HG02588 (cell line): ENCODE results near the gene TMEM176B.

Source experiments
- ATAC-seq: cut with Tn5 transposase; IDR thresholded peaks from one replicate; pipeline ENCODE4 v1.9.1; 2021; ENCODE audit warnings: mild to moderate bottlenecking, moderate library complexity; ENCODE audit not compliant: unreplicated experiment

Gene TMEM176B

DNA sequence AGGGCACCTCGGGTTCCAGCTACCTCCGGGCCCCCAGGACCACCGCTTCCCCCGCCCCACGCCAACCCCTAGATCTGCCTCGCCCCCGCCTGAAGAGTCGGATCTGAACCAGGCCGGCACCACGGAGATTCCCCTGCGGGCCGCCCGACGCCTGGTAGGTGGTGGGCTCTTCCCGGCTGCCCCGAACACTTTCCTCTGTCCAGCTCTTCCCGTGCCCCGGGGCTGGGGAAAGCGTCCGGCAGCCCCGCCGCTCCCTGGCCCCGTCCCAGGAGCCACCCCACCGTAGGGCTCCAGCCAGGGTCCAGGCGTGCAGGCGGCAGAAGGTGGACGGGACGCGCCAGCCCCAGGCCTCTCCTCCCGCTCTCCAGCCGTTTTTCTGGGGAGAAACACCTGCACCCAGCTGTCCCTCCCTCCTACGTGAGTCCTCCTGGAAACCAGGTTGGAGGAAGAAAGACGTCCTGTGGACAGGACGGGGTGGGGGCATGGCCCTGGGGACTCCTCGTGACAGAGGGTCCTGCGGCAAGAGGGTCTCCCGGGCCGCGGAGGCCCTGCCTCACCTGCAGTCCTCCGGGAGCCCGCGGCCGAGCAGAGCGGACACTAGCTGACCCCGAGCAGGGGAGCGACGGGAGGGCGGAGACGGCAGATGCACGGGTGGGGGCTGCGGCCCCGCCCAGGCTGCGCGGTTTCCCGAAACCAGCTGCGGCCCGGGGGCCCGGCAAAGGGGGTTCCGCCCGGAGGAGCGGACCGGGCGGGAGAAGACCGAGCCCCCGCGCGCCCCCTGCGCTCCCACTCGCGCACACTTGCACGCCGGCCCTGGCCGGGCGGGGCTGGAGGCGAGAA is at the start of gene TMEM176B:
Gene TMEM176B, minus strand, starts transcription at position 624 of the 840 bp plus-strand sequence. CDS start 3,795 bp downstream, outside the sequence.
- ATAC-seq, result no peak

DNA sequence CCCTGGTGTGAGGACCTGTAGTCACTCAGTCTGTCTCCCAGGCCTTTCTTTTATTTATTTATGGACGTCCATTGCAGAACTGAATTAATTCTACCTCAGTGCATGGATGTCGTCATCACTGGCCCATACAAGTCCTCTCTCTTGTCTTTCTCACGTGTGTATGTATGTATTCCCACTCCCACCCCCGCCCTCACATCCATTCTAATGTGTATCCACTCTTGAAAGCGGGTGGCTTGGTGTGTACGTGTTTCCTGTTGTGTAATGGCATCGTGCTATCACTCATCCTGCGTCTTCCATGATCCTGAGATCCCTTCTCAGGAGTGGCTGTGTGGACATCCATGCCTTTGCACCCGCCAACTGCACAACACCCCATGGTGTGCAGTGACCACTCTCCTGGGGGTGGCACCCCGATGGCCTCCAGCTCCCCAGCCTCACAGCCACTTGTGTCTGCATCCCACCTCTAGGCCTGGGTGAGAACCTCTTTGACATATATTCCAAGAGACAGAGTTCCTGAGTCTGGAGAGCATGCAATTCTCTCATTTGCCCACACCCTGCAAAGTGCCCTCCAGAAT is 49.1 kb upstream of the TMEM176B start:
- no peak for ATAC-seq

DNA sequence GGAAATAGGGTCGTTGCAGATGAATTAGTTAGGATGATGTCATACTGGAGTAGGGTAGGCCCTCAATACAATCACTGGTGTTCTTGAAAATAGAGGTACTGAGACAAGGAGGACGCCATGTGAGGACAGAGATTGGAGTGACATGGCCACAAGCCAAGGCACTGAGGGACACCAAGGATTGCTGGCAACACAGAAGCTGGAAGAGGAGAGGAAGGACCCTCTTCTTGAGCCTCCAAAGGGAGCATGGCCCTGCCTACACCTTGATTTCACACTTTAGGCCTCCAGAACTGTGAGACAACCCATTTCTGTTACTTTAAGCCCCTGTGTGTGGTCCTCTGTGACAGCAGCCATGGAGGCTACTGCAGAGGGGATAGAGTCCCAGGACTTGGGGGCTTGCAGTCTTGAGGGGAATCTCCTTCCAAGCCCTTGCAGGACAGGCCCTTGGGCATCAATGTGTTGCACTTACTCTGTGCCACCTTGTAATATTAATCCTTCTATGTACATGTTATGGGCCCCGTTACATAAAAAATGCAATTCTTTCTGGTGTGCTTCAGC is 48.5 kb upstream of the TMEM176B start:
- ATAC-seq, result no peak

- no peak for ATAC-seq
Observed at GRCh38 chr7:150848111-150848510, 47.9 kb upstream of the TMEM176B start.

- no peak for ATAC-seq
Observed at GRCh38 chr7:150847536-150847935, 47.4 kb upstream of the TMEM176B start.

DNA sequence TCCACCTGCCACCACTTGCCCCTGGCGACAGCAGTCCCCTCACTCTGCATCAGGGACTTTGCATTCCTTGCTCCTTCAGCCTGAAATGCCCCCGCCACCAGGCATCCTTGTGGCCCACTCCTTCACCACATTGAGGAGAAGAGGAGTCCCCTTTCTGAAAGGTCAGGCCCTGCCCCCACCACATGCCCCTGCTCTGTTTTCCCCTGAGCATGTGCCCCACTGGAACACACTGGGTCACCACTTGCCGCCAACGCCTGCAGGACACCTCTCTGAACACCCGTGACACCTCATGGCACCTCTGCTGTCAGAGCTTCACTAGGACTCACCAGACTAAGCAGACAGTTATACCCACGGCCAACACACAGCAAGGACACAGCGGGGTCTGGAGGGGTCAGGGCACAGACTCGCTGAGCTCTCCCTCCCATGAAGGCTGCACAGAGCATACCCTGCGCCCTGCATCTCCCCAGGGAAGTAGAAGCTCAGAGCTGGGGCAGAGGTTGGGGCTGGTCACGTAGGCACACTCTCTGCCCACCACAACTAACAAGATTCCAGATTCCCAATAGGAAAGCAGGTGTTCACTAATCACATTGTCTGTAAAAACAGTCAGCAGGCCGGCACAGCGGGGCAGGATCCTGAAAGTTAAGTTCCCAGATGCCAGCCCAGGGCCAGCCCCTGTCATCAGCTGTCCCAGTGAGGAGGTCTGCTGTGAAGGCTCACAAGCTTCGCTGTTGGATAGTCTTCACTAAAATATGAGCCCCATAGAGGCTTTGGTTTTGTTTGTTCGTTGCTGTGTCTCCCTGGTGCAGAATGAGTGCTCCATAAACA is 46.3 kb upstream of the TMEM176B start:
- ATAC-seq, result no peak

- ATAC-seq, result no peak
Observed at GRCh38 chr7:150845421-150845861, 45.3 kb upstream of the TMEM176B start.

DNA sequence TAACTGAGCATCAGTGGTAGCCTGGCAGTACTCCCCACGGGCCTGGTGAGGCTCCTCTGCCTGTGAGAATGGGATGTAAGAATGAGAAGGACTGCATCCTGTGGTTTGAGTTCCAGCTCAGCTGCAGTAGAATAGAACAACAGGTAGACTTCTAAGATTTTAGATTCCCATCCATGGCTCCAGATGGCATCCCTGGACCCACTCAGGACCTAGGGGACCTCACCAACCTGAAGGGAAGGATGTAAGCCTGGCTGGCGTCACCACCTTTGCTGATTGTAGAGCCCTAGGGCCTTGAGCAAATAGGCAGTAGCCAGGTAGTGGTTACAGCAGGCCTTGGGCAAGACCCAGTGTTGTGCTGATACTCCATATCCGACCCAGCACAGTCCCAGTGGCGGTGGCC is 42.6 kb upstream of the TMEM176B start:
- no peak for ATAC-seq

DNA sequence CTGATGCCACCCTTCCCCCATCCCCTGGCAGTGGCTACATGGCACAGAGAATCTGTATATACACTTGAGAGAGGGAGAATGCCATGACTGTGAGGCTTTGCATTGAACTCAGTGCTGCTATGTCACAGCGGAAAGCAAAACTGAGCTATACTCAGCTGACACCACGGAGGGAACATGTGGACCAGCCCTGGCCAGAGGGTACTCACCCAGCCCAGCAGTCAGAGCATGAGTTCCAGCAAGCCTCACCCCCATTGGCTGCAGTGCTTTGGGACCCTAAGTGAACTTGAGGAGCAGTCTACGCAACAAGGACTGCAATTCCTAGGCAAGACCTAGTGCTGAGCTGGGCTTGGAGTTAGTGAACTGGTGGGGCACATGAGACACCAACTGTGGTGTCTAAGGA is 41.9 kb upstream of the TMEM176B start:
- ATAC-seq, result no peak

GRCh38 chr7:150838965-150839650 is 38.9 kb upstream of the TMEM176B start:
- ATAC-seq, result no peak

DNA sequence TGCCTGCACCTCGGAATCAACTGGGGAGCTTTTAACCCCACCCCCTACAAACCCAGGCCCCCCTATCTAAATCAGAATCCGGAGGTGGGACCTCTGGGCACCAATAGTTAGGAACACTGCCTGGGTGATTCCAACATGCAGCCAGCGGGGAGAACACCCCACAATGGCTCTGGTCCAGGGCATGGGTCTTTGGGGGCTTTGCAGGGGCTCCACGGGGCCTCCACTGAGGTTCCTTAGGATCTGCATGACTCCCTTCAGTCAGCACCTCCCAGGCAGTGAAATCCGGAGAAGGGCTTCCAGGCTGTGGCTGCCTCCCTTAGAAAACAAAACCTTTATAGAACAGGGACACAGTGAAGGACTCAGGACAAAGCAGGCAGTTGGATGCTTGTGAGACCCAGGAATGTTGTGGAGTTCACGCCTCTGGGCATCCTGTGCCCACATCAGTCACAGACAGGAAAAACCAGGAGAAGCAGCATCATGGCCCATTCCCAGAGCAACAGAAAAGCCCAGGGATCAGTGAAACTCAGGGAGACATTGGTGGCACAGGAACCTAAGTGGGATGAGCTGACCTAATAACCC is 35.6 kb upstream of the TMEM176B start:
- no peak for ATAC-seq

DNA sequence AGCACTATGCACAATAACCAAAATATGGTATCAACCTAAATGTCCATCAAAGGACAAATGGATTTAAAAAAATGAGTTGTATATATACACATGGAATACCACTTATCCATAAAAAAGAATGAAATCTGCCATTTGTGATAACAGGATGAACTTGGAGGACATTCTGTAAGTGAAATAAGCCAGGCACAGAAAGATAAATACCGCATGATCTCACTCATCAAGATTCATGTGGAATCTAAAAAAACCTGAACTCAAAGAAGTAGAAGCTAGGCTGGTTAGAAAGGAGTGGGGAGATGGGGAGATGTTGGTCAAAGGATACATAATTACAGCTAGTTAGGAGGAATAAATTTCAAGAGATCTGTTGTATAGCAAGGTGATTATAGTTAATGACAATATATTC is 34.9 kb upstream of the TMEM176B start:
- ATAC-seq, result no peak

GRCh38 chr7:150831851-150832250 is 31.7 kb upstream of the TMEM176B start:
- no peak for ATAC-seq

- ATAC-seq, result no peak
Observed at GRCh38 chr7:150830937-150831336, 30.8 kb upstream of the TMEM176B start.

- ATAC-seq, result no peak
Observed at GRCh38 chr7:150829426-150829825, 29.3 kb upstream of the TMEM176B start.

- ATAC-seq, result no peak
Observed at GRCh38 chr7:150828384-150828783, 28.2 kb upstream of the TMEM176B start.

- no peak for ATAC-seq
Observed at GRCh38 chr7:150826061-150826849, 26.1 kb upstream of the TMEM176B start.

DNA sequence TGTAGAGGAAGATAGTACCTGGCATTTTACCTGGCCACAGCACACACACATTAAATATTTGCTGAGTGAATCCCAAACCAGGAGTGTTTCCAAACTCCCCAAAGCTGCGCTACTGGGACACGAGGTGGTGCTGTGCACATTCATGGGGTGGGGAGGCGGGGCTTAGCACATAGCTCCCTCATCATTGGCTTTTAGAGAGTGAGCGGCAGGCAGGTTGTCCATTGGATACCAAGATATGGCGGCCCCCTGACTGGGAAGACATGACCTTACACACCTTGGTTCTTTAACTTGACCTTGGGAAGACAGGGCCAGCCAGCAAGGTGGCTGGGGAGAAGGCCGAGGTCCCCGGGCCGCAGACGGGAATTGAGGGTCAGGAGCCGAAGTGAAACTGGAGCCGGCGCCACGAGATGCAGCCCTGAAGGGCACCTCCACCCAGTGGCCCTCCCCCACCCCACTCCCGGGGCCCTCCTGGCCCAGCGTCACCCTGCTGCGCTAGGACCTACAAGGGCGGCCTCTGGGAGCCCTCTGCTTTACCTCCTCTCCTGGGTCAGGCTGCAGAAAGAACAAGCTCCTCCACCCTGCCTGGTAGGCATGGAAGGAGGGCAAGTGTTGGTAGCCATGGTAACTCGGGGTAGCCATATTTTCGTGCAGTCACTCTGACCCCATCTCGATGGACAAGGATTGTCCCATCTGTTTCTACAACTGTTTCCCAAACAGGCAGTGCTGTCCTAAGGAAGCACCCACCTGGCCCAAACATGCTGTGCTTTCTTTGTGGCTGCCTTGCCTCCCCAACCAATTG is 24.4 kb upstream of the TMEM176B start:
- no peak for ATAC-seq
